GM12878 (cell line): ENCODE measurements around the gene DOP1A. TPM values are rescaled to one million over a fixed set of nuclear protein-coding genes. Genes with fewer than 3 reads are reported as not detected.

Experiments
- ATAC-seq: fragments of 200-7000 bp; cut with Tn5 transposase; 3 replicates; pipeline ENCODE4 v1.9.1; 2020; ENCODE audit warnings: mild to moderate bottlenecking, moderate library complexity
- BruUV-seq: library from RNA; stranded (reverse); fragments of 400-500 nt; replicated peaks from 2 replicates; lab custom pipeline; 2021; lab: Mats Ljungman, UMichigan
- CTCF ChIA-PET: fragments of 300-600 bp; sonication (Branson Sonifier 250); formaldehyde crosslinking; extraction: SDS; loops from one replicate; lab custom pipeline; 2021; ENCODE audit warnings: inconsistent platforms; lab: Yijun Ruan, JAX
- POLR2A ChIA-PET: fragments of 350-600 bp; formaldehyde crosslinking; extraction: SDS; loops from one replicate; lab custom pipeline; 2021; ENCODE audit warnings: inconsistent platforms; lab: Charles Lee
- RAD21 ChIA-PET: fragments of 300-600 bp; sonication (Branson Sonifier 250); formaldehyde crosslinking; loops from one replicate; lab custom pipeline; 2023; ENCODE audit warnings: antibody characterized with exemption; ENCODE audit not compliant: unreplicated experiment; lab: Charles Lee
- SMC1A ChIA-PET: fragments of 300-600 bp; sonication (Branson Sonifier 250); formaldehyde crosslinking; loops from one replicate; lab custom pipeline; 2023; ENCODE audit not compliant: unreplicated experiment, uncharacterized antibody; lab: Charles Lee
- DNase-seq: peaks from one replicate; pipeline ENCODE4 v3.0.0-alpha.2; 2011; ENCODE audit warnings: low read depth, low spot score
- FAIRE-seq: peaks from 3 replicates; lab custom pipeline; 2011; peaks lifted over from hg19 to GRCh38; lab: Jason Lieb, UNC
- H2AFZ ChIP-seq: 2 replicates; pipeline ENCODE4 v1.6.0; 2011; ENCODE audit warnings: low read depth, low read length, control low read depth; ENCODE audit not compliant: control insufficient read depth
- H3K27ac ChIP-seq: 2 replicates; pipeline ENCODE4 v1.5.1; 2011; ENCODE audit warnings: control low read depth; ENCODE audit not compliant: control insufficient read depth, insufficient read depth
- H3K27me3 ChIP-seq, 2 experiments: replicated peaks in 1 of 2; 2 replicates each; pipeline versions ENCODE4 v1.6.0 to v1.6.1; 2011; ENCODE audit warnings: low read length in 1 of 2; ENCODE audit not compliant: control insufficient read depth in 2 of 2, insufficient read depth in 2 of 2
- H3K36me3 ChIP-seq, 2 experiments: 2 replicates each; pipeline ENCODE4 v1.5.1; 2011; ENCODE audit warnings: low read length in 1 of 2; ENCODE audit not compliant: control insufficient read depth in 2 of 2, insufficient read depth in 2 of 2
- H3K4me1 ChIP-seq: 2 replicates; pipeline ENCODE4 v1.6.1; 2011; ENCODE audit warnings: mild to moderate bottlenecking, low read length, moderate library complexity, mixed read lengths; ENCODE audit not compliant: control insufficient read depth, insufficient read depth
- H3K4me2 ChIP-seq: 2 replicates; pipeline ENCODE4 v1.6.0; 2011; ENCODE audit warnings: control low read depth; ENCODE audit not compliant: control insufficient read depth, insufficient read depth
- H3K4me3 ChIP-seq: fragments of 200-600 bp; sonication (generic); 2 replicates; pipeline ENCODE4 v1.5.1; 2016
- H3K79me2 ChIP-seq: 2 replicates; pipeline ENCODE4 v1.6.0; 2011; ENCODE audit warnings: low read length; ENCODE audit not compliant: control insufficient read depth, insufficient read depth
- H3K9ac ChIP-seq: 2 replicates; pipeline ENCODE4 v1.8.0; 2011; ENCODE audit warnings: low read length, control low read depth, mixed read lengths; ENCODE audit not compliant: control insufficient read depth, insufficient read depth
- H3K9me3 ChIP-seq: replicated peaks from 3 replicates; pipeline ENCODE4 v1.5.1; 2011; ENCODE audit warnings: mild to moderate bottlenecking, low read length; ENCODE audit not compliant: control insufficient read depth, insufficient read depth
- H4K20me1 ChIP-seq: 2 replicates; pipeline ENCODE4 v1.6.0; 2011; ENCODE audit not compliant: control insufficient read depth, insufficient read depth
- BACH1 ChIP-seq: fragments of 450-650 bp; IDR thresholded peaks from 2 replicates; pipeline ENCODE4 v1.6.1; 2017; ENCODE audit warnings: mild to moderate bottlenecking, borderline replicate concordance
- CBX5 ChIP-seq: sonication (generic); IDR thresholded peaks from 2 replicates; pipeline ENCODE4 v1.6.1; 2016; ENCODE audit warnings: low read depth, moderate library complexity, mild to moderate bottlenecking, inconsistent platforms
- CREB1 ChIP-seq: IDR thresholded peaks from 2 replicates; pipeline ENCODE4 v1.6.1; 2012; ENCODE audit warnings: low read depth, mild to moderate bottlenecking, inconsistent platforms
- MXI1 ChIP-seq: fragments of 150-350 bp; IDR thresholded peaks from 2 replicates; pipeline ENCODE4 v1.6.1; 2011; ENCODE audit warnings: low read depth, mild to moderate bottlenecking, inconsistent platforms, low read length, improper control_type of control experiment
- NR2C1 ChIP-seq: fragments of 450-650 bp; IDR thresholded peaks from 2 replicates; pipeline ENCODE4 v1.6.1; 2017; ENCODE audit warnings: antibody characterized with exemption, mild to moderate bottlenecking, moderate library complexity
- POU2F2 ChIP-seq: IDR thresholded peaks from 3 replicates; pipeline ENCODE4 v1.6.1; 2011; ENCODE audit warnings: low read depth, mild to moderate bottlenecking, low read length, borderline replicate concordance
- SP1 ChIP-seq: IDR thresholded peaks from one replicate; pipeline ENCODE4 v1.6.1; 2011; ENCODE audit warnings: low read depth, low read length
- STAT3 ChIP-seq: IDR thresholded peaks from 2 replicates; pipeline ENCODE4 v1.6.1; 2011; ENCODE audit warnings: low read depth, low read length, improper control_type of control experiment
- ZNF622 ChIP-seq: fragments of 450-650 bp; IDR thresholded peaks from 2 replicates; pipeline ENCODE4 v1.6.1; 2017; ENCODE audit warnings: mild to moderate bottlenecking, inconsistent platforms
- WGBS: methylation state at CpG from one replicate; pipeline ENCODE4 v1.1.6; 2016; ENCODE audit warnings: low lambda C conversion rate; ENCODE audit not compliant: insufficient replicate concordance, insufficient coverage; ENCODE audit errors: missing lambda C conversion rate; 5-methylcytosine and 5-hydroxymethylcytosine counted together
- in situ Hi-C: fragments of 300-500 bp; cut with MboI; formaldehyde crosslinking; loops from 9 replicates; pipeline ENCODE4 v1.14.3; 2018; ENCODE audit warnings: mixed read lengths
- intact Hi-C: fragments of 100-400 bp; cut with micrococcal nuclease; formaldehyde crosslinking; loops from one replicate; pipeline ENCODE4 v1.14.2; 2022; ENCODE audit not compliant: unreplicated experiment
- polyA plus RNA-seq, 11 experiments: library from polyadenylated mRNA; depleted of rRNA in 4 of 11; unstranded in 6 of 11; stranded (reverse) in 5 of 11; fragments of >200 nt; fragmentation: Nextera tagmentation in 4 of 11; fragmentation: Illumina TruSeq in 1 of 11; extraction: Ambion mirVana in 4 of 11; extraction: Trizol in 1 of 11; gene quantifications; 1 replicate in 1 of 11; 2 replicates in 10 of 11; pipeline versions ENCODE4 v1.2.1 to v1.2.3, GENCODE V29; 2011 to 2016; ENCODE audit warnings: inconsistent platforms in 2 of 11, missing spikeins in 2 of 11, low read depth in 1 of 11
- total RNA-seq, 4 experiments: library from RNA; depleted of rRNA in 3 of 4; stranded (reverse); fragments of >200 nt in 3 of 4; fragmentation: Illumina TruSeq in 1 of 4; extraction: Trizol in 1 of 4; gene quantifications; 2 replicates each; pipeline versions ENCODE4 v1.2.1 to v1.2.3, GENCODE V29; 2013 to 2021
- TF ChIP-seq, protein P1 (sequence below): fragments of 450-650 bp; IDR thresholded peaks from 2 replicates; pipeline ENCODE4 v1.6.1; 2018; ENCODE audit warnings: borderline replicate concordance, mild to moderate bottlenecking; ENCODE audit not compliant: partially characterized antibody
- TF ChIP-seq, protein P2 (sequence below), 3 experiments: IDR thresholded peaks in 2 of 3; conservative IDR thresholded peaks in 1 of 3; 2 replicates each; pipeline ENCODE4 v1.5.1; 2011; ENCODE audit warnings: low read depth in 3 of 3, low read length in 3 of 3, mild to moderate bottlenecking in 3 of 3, control low read depth in 2 of 3, moderate library complexity in 2 of 3, inconsistent platforms in 1 of 3, mixed read lengths in 1 of 3; ENCODE audit not compliant: control insufficient read depth in 2 of 3, insufficient read depth in 1 of 3; ENCODE audit errors: extremely low read depth in 1 of 3
- TF ChIP-seq, protein P3 (sequence below): IDR thresholded peaks from 2 replicates; pipeline ENCODE4 v1.6.1; 2012; ENCODE audit warnings: improper control_type of control experiment, low read depth, low read length; ENCODE audit not compliant: insufficient replicate concordance

DOP1A gene
- total and polyA plus RNA-seq, 10 of the 15 experiments (the other 5 are each of a cell fraction or from before 2014, with no cell fraction given): 1.9 to 22.9 (median 10.3) TPM

DNA sequence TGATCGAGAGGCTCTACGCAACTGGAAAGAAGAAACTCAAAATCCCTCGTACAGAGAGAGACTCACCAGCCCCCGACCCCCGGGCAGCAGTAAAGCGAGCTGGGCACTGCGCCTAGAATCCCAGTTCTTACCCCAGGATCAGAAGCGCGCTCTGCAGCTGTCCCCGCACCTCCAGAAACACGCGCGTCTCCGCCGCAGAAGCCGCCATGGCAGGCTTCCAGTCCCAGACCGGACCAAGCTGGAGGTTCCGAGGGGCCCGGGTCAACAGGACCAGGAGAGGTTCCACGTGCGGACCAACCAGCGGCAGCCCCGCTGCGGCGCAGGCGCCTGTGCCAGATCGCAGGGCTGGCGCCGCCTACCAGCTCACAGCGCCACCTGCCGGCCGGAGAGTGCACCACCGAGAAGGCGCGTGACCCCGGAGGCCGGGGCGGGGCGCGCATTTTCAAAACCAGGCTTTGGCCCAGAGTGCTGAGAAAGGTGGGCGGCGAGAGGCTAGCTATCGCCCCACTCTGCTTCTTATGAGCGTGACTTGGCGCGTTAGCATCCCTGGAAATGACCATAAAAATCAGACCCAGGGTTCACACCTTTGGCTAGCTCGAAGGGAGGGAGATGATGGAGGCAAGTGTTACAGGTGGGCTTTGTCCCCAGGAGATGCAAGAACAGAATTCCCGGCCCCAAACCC, 1.8 kb upstream of the DOP1A start, which contains the start of gene UBE3D:
Gene UBE3D, minus strand, starts transcription at position 331 of the 682 bp plus-strand sequence. Its CDS starts 123 bp downstream, at position 208.
- intact Hi-C loops (loop anchor here (2.0 to 10.0 kb wide), 6 partner anchors 53 to 701 kb away; partner anchors contain the start of genes ME1, PGM3, RWDD2A and TPBG), in situ Hi-C loops (loop anchor here (5.0 to 10.0 kb wide), 2 partner anchors 359 to 452 kb away; no protein-coding TSS in a partner anchor)
- BruUV-seq: no TSS peak
- peak; percentile 77 for ATAC-seq
- Histone ChIP-seq H4K20me1 (no peaks in the 10 kb centered on the region), H3K9ac (peak within 1 kb of the TSS; percentile 77), H3K4me1 (peaks cover 3% of the 10 kb centered on the region), H3K9me3 (no peaks in the 10 kb centered on the region), H3K79me2 (peaks cover 25% of the 10 kb centered on the region), H3K36me3 (no peaks in the 10 kb centered on the region; a peak in 1 of 4 replicates), H3K4me2 (peak within 1 kb of the TSS; percentile 76), H3K4me3 (peak within 1 kb of the TSS; percentile 79), H3K27me3 (no peaks in the 10 kb centered on the region), H3K27ac (peak within 1 kb of the TSS; percentile 55), H2AFZ (peak within 1 kb of the TSS; percentile 96)
- no peak for DNase-seq
- ChIA-PET CTCF (interaction anchor here (0.6 to 12.2 kb wide), 64 partner anchors 9 to 1162 kb away, joined by 3 to 635 read pairs (median 6); partner anchors contain the start of genes CEP162, IBTK, ME1 and PGM3), RAD21 (interaction anchor here (0.8 to 8.6 kb wide), 21 partner anchors 8 to 818 kb away, joined by 3 to 215 read pairs (median 5); partner anchors contain the start of genes IBTK, PGM3, PRSS35 and RWDD2A), SMC1A (interaction anchor here (0.6 to 10.4 kb wide), 37 partner anchors 10 to 794 kb away, joined by 3 to 277 read pairs (median 7); partner anchors contain the start of genes PGM3, PRSS35 and RWDD2A), POLR2A (interaction anchor here (0.6 to 4.3 kb wide), 8 partner anchors 52 to 819 kb away, joined by 3 to 34 read pairs (median 3); partner anchors contain the start of gene IBTK)
- no peak for FAIRE-seq
- WGBS: under 1% methylated on average over 48 of the region's 48 CpGs
- TF ChIP-seq CREB1 (peak; percentile 61; the same call in 1 of the 2 replicates), STAT3 (no peak), SP1 (peak; percentile 56), ZNF622 (no peak), BACH1 (0 out of 2 replicates have a peak, but pooled peaks have one; percentile 20), CBX5 (peak; percentile 94; the same call in 1 of the 2 replicates), NR2C1 (peak; percentile 63), POU2F2 (peak; percentile 50; the same call in 1 of the 3 replicates), MXI1 (peak; percentile 94)
- TF ChIP-seq, protein P1, sequence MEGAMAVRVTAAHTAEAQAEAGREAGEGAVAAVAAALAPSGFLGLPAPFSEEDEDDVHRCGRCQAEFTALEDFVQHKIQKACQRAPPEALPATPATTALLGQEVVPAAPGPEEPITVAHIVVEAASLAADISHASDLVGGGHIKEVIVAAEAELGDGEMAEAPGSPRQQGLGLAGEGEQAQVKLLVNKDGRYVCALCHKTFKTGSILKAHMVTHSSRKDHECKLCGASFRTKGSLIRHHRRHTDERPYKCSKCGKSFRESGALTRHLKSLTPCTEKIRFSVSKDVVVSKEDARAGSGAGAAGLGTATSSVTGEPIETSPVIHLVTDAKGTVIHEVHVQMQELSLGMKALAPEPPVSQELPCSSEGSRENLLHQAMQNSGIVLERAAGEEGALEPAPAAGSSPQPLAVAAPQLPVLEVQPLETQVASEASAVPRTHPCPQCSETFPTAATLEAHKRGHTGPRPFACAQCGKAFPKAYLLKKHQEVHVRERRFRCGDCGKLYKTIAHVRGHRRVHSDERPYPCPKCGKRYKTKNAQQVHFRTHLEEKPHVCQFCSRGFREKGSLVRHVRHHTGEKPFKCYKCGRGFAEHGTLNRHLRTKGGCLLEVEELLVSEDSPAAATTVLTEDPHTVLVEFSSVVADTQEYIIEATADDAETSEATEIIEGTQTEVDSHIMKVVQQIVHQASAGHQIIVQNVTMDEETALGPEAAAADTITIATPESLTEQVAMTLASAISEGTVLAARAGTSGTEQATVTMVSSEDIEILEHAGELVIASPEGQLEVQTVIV: no peak
- TF ChIP-seq, protein P2, sequence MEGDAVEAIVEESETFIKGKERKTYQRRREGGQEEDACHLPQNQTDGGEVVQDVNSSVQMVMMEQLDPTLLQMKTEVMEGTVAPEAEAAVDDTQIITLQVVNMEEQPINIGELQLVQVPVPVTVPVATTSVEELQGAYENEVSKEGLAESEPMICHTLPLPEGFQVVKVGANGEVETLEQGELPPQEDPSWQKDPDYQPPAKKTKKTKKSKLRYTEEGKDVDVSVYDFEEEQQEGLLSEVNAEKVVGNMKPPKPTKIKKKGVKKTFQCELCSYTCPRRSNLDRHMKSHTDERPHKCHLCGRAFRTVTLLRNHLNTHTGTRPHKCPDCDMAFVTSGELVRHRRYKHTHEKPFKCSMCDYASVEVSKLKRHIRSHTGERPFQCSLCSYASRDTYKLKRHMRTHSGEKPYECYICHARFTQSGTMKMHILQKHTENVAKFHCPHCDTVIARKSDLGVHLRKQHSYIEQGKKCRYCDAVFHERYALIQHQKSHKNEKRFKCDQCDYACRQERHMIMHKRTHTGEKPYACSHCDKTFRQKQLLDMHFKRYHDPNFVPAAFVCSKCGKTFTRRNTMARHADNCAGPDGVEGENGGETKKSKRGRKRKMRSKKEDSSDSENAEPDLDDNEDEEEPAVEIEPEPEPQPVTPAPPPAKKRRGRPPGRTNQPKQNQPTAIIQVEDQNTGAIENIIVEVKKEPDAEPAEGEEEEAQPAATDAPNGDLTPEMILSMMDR (IDR thresholded peaks at IDR 0.05 in 2 of 3, conservative IDR thresholded peaks at IDR 0.05 in 1 of 3; ENCODE audit: control insufficient read depth in 2 of 3, extremely low read depth in 1 of 3, insufficient read depth in 1 of 3, low read depth in 3 of 3, low read length in 3 of 3): peak; percentile 93 to 98 (median 95); a peak in 5 of 6 replicates
- TF ChIP-seq, protein P3, sequence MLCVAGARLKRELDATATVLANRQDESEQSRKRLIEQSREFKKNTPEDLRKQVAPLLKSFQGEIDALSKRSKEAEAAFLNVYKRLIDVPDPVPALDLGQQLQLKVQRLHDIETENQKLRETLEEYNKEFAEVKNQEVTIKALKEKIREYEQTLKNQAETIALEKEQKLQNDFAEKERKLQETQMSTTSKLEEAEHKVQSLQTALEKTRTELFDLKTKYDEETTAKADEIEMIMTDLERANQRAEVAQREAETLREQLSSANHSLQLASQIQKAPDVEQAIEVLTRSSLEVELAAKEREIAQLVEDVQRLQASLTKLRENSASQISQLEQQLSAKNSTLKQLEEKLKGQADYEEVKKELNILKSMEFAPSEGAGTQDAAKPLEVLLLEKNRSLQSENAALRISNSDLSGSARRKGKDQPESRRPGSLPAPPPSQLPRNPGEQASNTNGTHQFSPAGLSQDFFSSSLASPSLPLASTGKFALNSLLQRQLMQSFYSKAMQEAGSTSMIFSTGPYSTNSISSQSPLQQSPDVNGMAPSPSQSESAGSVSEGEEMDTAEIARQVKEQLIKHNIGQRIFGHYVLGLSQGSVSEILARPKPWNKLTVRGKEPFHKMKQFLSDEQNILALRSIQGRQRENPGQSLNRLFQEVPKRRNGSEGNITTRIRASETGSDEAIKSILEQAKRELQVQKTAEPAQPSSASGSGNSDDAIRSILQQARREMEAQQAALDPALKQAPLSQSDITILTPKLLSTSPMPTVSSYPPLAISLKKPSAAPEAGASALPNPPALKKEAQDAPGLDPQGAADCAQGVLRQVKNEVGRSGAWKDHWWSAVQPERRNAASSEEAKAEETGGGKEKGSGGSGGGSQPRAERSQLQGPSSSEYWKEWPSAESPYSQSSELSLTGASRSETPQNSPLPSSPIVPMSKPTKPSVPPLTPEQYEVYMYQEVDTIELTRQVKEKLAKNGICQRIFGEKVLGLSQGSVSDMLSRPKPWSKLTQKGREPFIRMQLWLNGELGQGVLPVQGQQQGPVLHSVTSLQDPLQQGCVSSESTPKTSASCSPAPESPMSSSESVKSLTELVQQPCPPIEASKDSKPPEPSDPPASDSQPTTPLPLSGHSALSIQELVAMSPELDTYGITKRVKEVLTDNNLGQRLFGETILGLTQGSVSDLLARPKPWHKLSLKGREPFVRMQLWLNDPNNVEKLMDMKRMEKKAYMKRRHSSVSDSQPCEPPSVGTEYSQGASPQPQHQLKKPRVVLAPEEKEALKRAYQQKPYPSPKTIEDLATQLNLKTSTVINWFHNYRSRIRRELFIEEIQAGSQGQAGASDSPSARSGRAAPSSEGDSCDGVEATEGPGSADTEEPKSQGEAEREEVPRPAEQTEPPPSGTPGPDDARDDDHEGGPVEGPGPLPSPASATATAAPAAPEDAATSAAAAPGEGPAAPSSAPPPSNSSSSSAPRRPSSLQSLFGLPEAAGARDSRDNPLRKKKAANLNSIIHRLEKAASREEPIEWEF: no peak
